Measurements from ENCODE around the gene HDGFL2. TPM values are rescaled to one million over a fixed set of nuclear protein-coding genes. Genes with fewer than 3 reads are reported as not detected.
A peak's percentile ranks its signal among the peaks of the same experiment; 100 is the strongest.
"Not testable (repeated sequence)": the region's sequence is repeated elsewhere in the genome, so short reads cannot be mapped to it uniquely, and the experiment has no call there.

HDGFL2 gene
- total and polyA plus RNA-seq, 4 donors, result 23.5 to 91.2 (median 64.4) TPM

GRCh38 chr19:4519521-4520277 lies 47.6 kb downstream of the HDGFL2 start:
- Histone ChIP-seq H3K9me3 (ENCODE audit: control insufficient read depth, insufficient read depth, low read length) (no peaks in the 10 kb centered on the region), H3K36me3 (ENCODE audit: control insufficient read depth, insufficient read depth, low read length) (peaks cover 24% of the 10 kb centered on the region), H3K4me3 (ENCODE audit: low read depth, low read length) (no peak overlapping the region), H3K27me3 (ENCODE audit: control insufficient read depth, insufficient read depth, low read length) (no peaks in the 10 kb centered on the region), H3K4me1 (ENCODE audit: control insufficient read depth, insufficient read depth, low read length) (peaks cover 17% of the 10 kb centered on the region), H3K27ac (ENCODE audit: low read depth, low read length) (no peak overlapping the region)
- no peak for DNase-seq (ENCODE audit: low read depth in 4 of 6, low spot score in 6 of 6)
- 79% methylated on average over 7 of the region's 9 CpGs for WGBS (ENCODE audit: insufficient coverage)

DNA sequence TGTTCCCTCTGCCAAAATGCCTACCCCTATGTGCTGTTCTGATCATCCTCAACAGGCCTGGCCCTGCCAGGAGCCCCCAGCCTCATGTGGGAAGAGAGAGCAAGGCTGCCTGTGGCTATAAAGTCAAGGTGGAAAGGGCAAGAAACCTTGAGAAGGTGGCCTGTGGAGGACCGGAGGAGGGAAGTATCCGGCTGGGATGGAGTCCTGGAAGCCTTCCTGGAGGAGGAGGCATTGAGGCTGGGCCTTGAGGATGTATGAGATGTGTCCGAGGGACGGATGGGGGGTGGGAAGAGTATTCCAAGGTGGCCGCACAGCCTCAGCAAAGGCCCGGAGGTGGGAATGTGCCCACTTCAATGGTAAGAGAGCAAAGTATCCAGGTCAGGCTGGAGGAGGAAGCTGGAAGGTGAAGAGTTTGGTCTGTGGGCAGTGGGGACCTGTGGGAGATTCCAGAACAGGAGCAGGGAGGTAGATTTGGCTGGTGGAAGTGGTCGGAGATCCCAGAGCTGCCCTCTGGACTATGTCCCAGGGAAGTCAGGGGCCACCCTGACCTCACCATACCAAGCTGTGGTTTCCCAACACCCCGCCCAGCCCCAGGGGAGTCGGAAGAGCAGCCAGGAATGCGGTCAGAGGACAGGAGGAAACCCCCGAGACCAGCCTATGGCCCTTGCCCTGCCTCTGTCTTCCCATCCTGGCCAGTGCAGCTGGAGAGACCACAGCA lies 49.2 kb downstream of the HDGFL2 start:
- no peak overlapping the region for H3K27ac ChIP-seq (ENCODE audit: low read depth, low read length)
- DNase-seq (ENCODE audit: low read depth in 4 of 6, low spot score in 6 of 6), result no peak
- WGBS (ENCODE audit: insufficient coverage), result 86% methylated on average over 11 of the region's 11 CpGs

DNA sequence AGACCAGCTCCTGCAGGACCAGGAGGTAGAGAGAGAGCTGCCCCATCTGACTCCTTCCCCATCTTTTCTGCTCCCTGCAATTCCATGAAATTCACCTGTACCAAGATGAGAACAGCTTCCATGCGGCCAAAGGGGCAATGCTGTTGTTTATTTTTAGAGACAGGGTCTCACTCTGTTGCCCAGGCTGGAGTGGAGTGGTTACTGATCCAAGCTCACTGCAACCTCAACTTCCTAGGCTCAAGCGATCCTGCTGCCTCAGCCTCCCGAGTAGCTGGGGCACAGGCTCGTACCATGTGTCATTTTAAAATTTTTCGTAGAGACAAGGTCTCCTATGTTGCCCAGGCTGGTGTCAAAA lies 49.8 kb downstream of the HDGFL2 start:
- WGBS (ENCODE audit: insufficient coverage), result 97% methylated on average over 4 of the region's 5 CpGs

More for the DNA sequence above, 49.2 kb downstream of the HDGFL2 start:
- Histone ChIP-seq H3K9me3 (ENCODE audit: control insufficient read depth, insufficient read depth, low read length) (no peaks in the 10 kb centered on the region), H3K27me3 (ENCODE audit: control insufficient read depth, insufficient read depth, low read length) (no peaks in the 10 kb centered on the region), H3K36me3 (ENCODE audit: control insufficient read depth, insufficient read depth, low read length) (peaks cover 31% of the 10 kb centered on the region), H3K4me3 (ENCODE audit: low read depth, low read length) (no peak overlapping the region), H3K4me1 (ENCODE audit: control insufficient read depth, insufficient read depth, low read length) (peaks cover 21% of the 10 kb centered on the region)

GRCh38 chr19:4522291-4523002 lies 50.4 kb downstream of the HDGFL2 start:
- Histone ChIP-seq H3K4me1 (ENCODE audit: control insufficient read depth, insufficient read depth, low read length) (peaks cover 21% of the 10 kb centered on the region), H3K27ac (ENCODE audit: low read depth, low read length) (no peak overlapping the region), H3K4me3 (ENCODE audit: low read depth, low read length) (no peak overlapping the region), H3K36me3 (ENCODE audit: control insufficient read depth, insufficient read depth, low read length) (peaks cover 22% of the 10 kb centered on the region), H3K27me3 (ENCODE audit: control insufficient read depth, insufficient read depth, low read length) (no peaks in the 10 kb centered on the region), H3K9me3 (ENCODE audit: control insufficient read depth, insufficient read depth, low read length) (no peaks in the 10 kb centered on the region)
- no peak for DNase-seq (ENCODE audit: low read depth in 4 of 6, low spot score in 6 of 6)
- WGBS (ENCODE audit: insufficient coverage), result 83% methylated on average over 12 of the region's 15 CpGs

More for the DNA sequence above, 49.8 kb downstream of the HDGFL2 start:
- Histone ChIP-seq H3K4me1 (ENCODE audit: control insufficient read depth, insufficient read depth, low read length) (peaks cover 21% of the 10 kb centered on the region), H3K4me3 (ENCODE audit: low read depth, low read length) (no peak overlapping the region), H3K27me3 (ENCODE audit: control insufficient read depth, insufficient read depth, low read length) (no peaks in the 10 kb centered on the region), H3K36me3 (ENCODE audit: control insufficient read depth, insufficient read depth, low read length) (peaks cover 26% of the 10 kb centered on the region), H3K9me3 (ENCODE audit: control insufficient read depth, insufficient read depth, low read length) (no peaks in the 10 kb centered on the region), H3K27ac (ENCODE audit: low read depth, low read length) (no peak overlapping the region)
- no peak for DNase-seq (ENCODE audit: low read depth in 4 of 6, low spot score in 6 of 6)

- Histone ChIP-seq H3K4me1 (ENCODE audit: control insufficient read depth, insufficient read depth, low read length) (peaks cover 17% of the 10 kb centered on the region), H3K4me3 (ENCODE audit: low read depth, low read length) (no peak overlapping the region), H3K27ac (ENCODE audit: low read depth, low read length) (no peak overlapping the region), H3K36me3 (ENCODE audit: control insufficient read depth, insufficient read depth, low read length) (peaks cover 18% of the 10 kb centered on the region), H3K27me3 (ENCODE audit: control insufficient read depth, insufficient read depth, low read length) (no peaks in the 10 kb centered on the region), H3K9me3 (ENCODE audit: control insufficient read depth, insufficient read depth, low read length) (no peaks in the 10 kb centered on the region)
- WGBS (ENCODE audit: insufficient coverage), result 77% methylated on average over 52 of the region's 53 CpGs
- DNase-seq (ENCODE audit: low read depth in 4 of 6, low spot score in 6 of 6), result no peak
These were observed 51.4 kb downstream of the HDGFL2 start for GRCh38 chr19:4523306-4524110.

DNA sequence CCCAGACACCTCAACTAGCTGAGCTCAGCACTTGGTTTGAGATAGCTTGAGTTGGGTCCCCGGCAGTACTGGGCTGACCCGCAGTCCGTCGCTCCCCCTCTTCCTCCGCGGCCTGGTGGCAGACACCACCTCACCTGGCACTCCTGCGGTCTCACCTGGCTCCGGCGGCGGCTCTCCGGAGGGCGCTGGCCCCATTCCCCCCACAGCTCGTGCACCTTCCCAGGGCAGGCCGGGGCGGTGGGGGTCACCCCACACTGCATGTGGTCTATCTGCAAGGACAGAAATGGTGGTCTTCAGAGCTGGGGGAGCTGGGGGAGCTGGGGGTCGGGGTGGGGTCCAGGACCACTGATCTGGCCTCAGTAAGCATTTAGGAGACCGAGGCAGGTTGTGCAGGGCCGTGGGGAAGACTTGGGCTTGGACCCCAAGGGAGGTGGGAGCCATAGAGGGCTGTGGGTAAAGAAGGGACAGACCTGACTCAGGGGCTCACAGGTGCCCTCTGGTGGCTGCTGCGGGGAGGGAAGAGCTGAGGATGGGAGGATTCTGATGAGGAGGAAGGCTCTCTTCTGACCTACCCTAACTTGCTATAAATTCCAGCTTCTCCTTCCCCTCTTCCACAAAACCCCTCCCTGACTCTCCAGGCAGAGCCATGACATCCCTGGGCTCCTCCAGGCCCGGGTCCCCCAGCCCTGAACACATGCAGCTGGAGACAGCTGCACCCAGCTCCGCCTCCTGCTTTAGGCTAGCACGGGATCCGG lies 52.9 kb downstream of the HDGFL2 start:
- Histone ChIP-seq H3K9me3 (ENCODE audit: control insufficient read depth, insufficient read depth, low read length) (no peaks in the 10 kb centered on the region), H3K27me3 (ENCODE audit: control insufficient read depth, insufficient read depth, low read length) (no peaks in the 10 kb centered on the region), H3K4me3 (ENCODE audit: low read depth, low read length) (no peak overlapping the region), H3K4me1 (ENCODE audit: control insufficient read depth, insufficient read depth, low read length) (peaks cover 5% of the 10 kb centered on the region), H3K27ac (ENCODE audit: low read depth, low read length) (no peak overlapping the region), H3K36me3 (ENCODE audit: control insufficient read depth, insufficient read depth, low read length) (peaks cover 24% of the 10 kb centered on the region)
- 81% methylated on average over 17 of the region's 23 CpGs for WGBS (ENCODE audit: insufficient coverage)
- DNase-seq (ENCODE audit: low read depth in 4 of 6, low spot score in 6 of 6), result peak in 2 of 6 donors; percentile 41 to 47

GRCh38 chr19:4525563-4526002 lies 53.5 kb downstream of the HDGFL2 start:
- no peak for DNase-seq (ENCODE audit: low read depth in 4 of 6, low spot score in 6 of 6)
- WGBS (ENCODE audit: insufficient coverage), result 82% methylated on average over 23 of the region's 23 CpGs
- H3K36me3 ChIP-seq (ENCODE audit: control insufficient read depth, insufficient read depth, low read length), result peaks cover 24% of the 10 kb centered on the region
- H3K4me3 ChIP-seq (ENCODE audit: low read depth, low read length), result no peak overlapping the region
- peaks cover 5% of the 10 kb centered on the region for H3K4me1 ChIP-seq (ENCODE audit: control insufficient read depth, insufficient read depth, low read length)
- H3K9me3 ChIP-seq (ENCODE audit: control insufficient read depth, insufficient read depth, low read length), result no peaks in the 10 kb centered on the region
- no peak overlapping the region for H3K27ac ChIP-seq (ENCODE audit: low read depth, low read length)
- no peaks in the 10 kb centered on the region for H3K27me3 ChIP-seq (ENCODE audit: control insufficient read depth, insufficient read depth, low read length)

DNA sequence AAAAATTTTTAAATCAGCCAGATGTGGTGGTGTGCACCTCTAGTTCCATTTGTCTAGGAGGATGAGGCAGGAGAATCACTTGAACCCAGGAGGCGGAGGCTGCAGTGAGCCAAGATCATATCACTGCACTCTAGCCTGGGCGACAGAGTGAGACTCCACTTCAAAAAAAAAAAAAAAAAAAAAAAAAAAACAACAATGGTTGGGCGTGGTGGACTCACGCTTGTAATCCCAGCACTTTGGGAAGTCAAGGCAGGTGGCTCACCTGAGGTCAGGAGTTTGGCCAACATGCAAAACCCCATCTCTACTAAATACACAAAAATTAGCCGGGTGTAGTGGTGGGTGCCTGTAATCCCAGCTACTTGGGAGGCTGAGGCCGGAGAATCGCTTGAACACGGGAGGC lies 55.3 kb downstream of the HDGFL2 start:
- DNase-seq (ENCODE audit: low read depth in 4 of 6, low spot score in 6 of 6); H3K4me1 ChIP-seq (ENCODE audit: control insufficient read depth, insufficient read depth, low read length); H3K9me3 ChIP-seq (ENCODE audit: control insufficient read depth, insufficient read depth, low read length); H3K27ac ChIP-seq (ENCODE audit: low read depth, low read length); H3K4me3 ChIP-seq (ENCODE audit: low read depth, low read length); H3K27me3 ChIP-seq (ENCODE audit: control insufficient read depth, insufficient read depth, low read length): not testable (repeated sequence)
- H3K36me3 ChIP-seq (ENCODE audit: control insufficient read depth, insufficient read depth, low read length), result peaks cover 23% of the 10 kb centered on the region
- 100% methylated on average over 2 of the region's 8 CpGs for WGBS (ENCODE audit: insufficient coverage)

All from spinal cord (tissue), 10 donors.